Lung (tissue), 12 donors: Measurements from ENCODE around the gene SCD5. TPM values are rescaled to one million over a fixed set of nuclear protein-coding genes. Genes with fewer than 3 reads are reported as not detected.

Experiments
- ATAC-seq: fragments of 200-7000 bp; cut with Tn5 transposase; one replicate; pipeline ENCODE4 v1.9.1; 2020; ENCODE audit warnings: moderate number of reproducible peaks; ENCODE audit not compliant: insufficient read depth, low FRiP score
- DNase-seq, 3 donors: peaks; one replicate each; pipeline ENCODE4 v3.0.0-alpha.2; 2013 to 2017
- H3K27ac ChIP-seq, 2 donors: one replicate each; pipeline ENCODE4 v1.5.1; 2013; ENCODE audit warnings: mild to moderate bottlenecking in 2 of 2, moderate library complexity in 2 of 2, control low read depth in 1 of 2, inconsistent platforms in 1 of 2, low read depth in 1 of 2, low read length in 1 of 2
- H3K27me3 ChIP-seq, 3 donors: one replicate each; pipeline ENCODE4 v1.5.1; 2013; ENCODE audit warnings: low read length in 2 of 3; ENCODE audit not compliant: control insufficient read depth in 3 of 3, insufficient read depth in 3 of 3
- H3K36me3 ChIP-seq, 4 donors: one replicate each; pipeline ENCODE4 v1.5.1; 2013; ENCODE audit warnings: low read length in 4 of 4, mild to moderate bottlenecking in 1 of 4, moderate library complexity in 1 of 4; ENCODE audit not compliant: control insufficient read depth in 4 of 4, insufficient read depth in 4 of 4
- H3K4me1 ChIP-seq, 5 donors: one replicate each; pipeline ENCODE4 v1.5.1; 2013; ENCODE audit warnings: low read length in 5 of 5, mild to moderate bottlenecking in 2 of 5, moderate library complexity in 1 of 5; ENCODE audit not compliant: control insufficient read depth in 5 of 5, insufficient read depth in 5 of 5
- H3K4me3 ChIP-seq: one replicate; pipeline ENCODE4 v1.5.1; 2013; ENCODE audit warnings: mild to moderate bottlenecking, control low read depth, moderate library complexity
- H3K9ac ChIP-seq, 2 donors: one replicate each; pipeline ENCODE4 v1.5.1; 2013; ENCODE audit warnings: low read length in 2 of 2, control low read depth in 1 of 2; ENCODE audit not compliant: insufficient read depth in 1 of 2
- H3K9me3 ChIP-seq, 4 donors: one replicate each; pipeline ENCODE4 v1.5.1; 2013; ENCODE audit warnings: low read length in 3 of 4, mild to moderate bottlenecking in 1 of 4, moderate library complexity in 1 of 4; ENCODE audit not compliant: control insufficient read depth in 4 of 4, insufficient read depth in 3 of 4
- WGBS, 2 donors: extraction: QIAGEN DNeasy Blood & Tissue Kit; methylation state at CpG; one replicate each; pipeline ENCODE4 v1.1.7; 2013; 5-methylcytosine and 5-hydroxymethylcytosine counted together
- polyA plus RNA-seq, 2 donors: library from polyadenylated mRNA; stranded (reverse); fragments of 200-250 nt; gene quantifications; one replicate each; pipeline ENCODE4 v1.2.1, GENCODE V29; 2013
- total RNA-seq, 2 donors: library from RNA; depleted of rRNA in 1 of 2; stranded (reverse); fragments of >200 nt in 1 of 2; gene quantifications; one replicate each; pipeline ENCODE4 v1.2.1, GENCODE V29; 2014 to 2021
- TF ChIP-seq, protein P1 (sequence below): IDR thresholded peaks from 2 replicates; pipeline ENCODE4 v1.5.1; 2012; ENCODE audit warnings: mild to moderate bottlenecking; ENCODE audit errors: control extremely low read depth, extremely low read depth
- donor health status: control.
- donor health status: control.
- donor health status: Bipolar disorder and iron deficiency.
- donor health status: healthy.
- donor health status: DM: yes; HTN: yes; CAD: no.

The SCD5 gene
- total and polyA plus RNA-seq, 4 donors, result 5.0 to 22.6 (median 13.8) TPM

DNA sequence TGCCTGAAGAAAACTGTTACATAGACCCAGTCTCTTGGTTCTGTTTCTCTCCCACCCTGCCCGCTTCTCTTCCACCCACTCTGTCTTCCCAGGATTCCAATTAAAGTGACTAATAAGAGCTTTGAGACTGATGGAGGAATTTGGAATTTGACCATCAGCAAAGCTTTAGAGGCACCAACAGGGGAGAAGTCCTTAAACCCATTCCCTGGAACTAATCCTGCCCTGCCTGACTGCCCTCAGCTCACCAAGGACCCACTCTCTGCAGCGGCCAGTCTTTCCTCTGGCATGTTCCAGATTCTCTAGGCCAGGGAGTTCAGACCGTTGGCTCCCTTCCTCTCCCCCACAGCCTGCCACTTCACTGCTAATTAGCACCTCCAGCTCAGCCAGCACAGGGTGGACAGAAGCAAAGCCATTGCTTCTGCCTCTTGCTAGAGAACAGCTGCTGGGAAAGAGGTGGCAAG is 23.9 kb downstream of the SCD5 start:
- TF ChIP-seq, protein P1, sequence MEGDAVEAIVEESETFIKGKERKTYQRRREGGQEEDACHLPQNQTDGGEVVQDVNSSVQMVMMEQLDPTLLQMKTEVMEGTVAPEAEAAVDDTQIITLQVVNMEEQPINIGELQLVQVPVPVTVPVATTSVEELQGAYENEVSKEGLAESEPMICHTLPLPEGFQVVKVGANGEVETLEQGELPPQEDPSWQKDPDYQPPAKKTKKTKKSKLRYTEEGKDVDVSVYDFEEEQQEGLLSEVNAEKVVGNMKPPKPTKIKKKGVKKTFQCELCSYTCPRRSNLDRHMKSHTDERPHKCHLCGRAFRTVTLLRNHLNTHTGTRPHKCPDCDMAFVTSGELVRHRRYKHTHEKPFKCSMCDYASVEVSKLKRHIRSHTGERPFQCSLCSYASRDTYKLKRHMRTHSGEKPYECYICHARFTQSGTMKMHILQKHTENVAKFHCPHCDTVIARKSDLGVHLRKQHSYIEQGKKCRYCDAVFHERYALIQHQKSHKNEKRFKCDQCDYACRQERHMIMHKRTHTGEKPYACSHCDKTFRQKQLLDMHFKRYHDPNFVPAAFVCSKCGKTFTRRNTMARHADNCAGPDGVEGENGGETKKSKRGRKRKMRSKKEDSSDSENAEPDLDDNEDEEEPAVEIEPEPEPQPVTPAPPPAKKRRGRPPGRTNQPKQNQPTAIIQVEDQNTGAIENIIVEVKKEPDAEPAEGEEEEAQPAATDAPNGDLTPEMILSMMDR, result no peak
- Histone ChIP-seq H3K9me3 (no peaks in the 10 kb centered on the region), H3K9ac (no peak overlapping the region), H3K4me1 (peaks cover 0 to 15% (median 8%) of the 10 kb centered on the region in 5 donors), H3K27ac (no peak overlapping the region), H3K36me3 (peaks cover 0 to 3% (median 0%) of the 10 kb centered on the region in 4 donors), H3K4me3 (no peak overlapping the region), H3K27me3 (no peaks in the 10 kb centered on the region)
- WGBS, 2 donors, result 37 to 61% methylated on average over 3 of the region's 3 CpGs
- DNase-seq (peak; percentile 37 to 43 (median 39)), ATAC-seq (no peak)

DNA sequence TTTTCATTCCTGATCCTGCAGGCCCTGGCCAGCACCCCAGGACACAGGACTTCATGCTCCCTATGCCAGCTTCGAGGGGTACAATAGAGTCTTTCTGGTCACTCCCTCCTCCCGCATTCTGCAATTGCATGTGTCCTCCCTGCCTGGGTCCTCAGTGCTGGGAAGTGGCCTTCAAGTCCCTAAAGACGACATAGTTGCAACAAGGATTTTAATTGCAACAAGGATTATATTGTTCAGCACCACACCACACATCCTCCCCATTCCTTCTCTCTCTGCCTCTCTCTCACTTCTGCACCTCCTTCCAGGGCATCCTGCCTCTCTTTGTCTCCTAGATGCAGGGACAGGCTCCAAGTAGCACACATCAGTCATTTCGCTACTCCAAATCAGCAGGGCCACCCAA is 25.5 kb downstream of the SCD5 start:
- no peak overlapping the region for H3K9ac ChIP-seq
- H3K36me3 ChIP-seq, result peaks cover 0 to 3% (median 0%) of the 10 kb centered on the region in 4 donors
- peaks cover 0 to 15% (median 7%) of the 10 kb centered on the region in 5 donors for H3K4me1 ChIP-seq
- H3K27me3 ChIP-seq, result no peaks in the 10 kb centered on the region
- WGBS, 2 donors, result 81 to 83% methylated on average over 4 of the region's 4 CpGs
- ATAC-seq (no peak), DNase-seq (no peak)
- no peak overlapping the region for H3K4me3 ChIP-seq
- H3K9me3 ChIP-seq, result no peaks in the 10 kb centered on the region
- no peak overlapping the region for H3K27ac ChIP-seq
- TF ChIP-seq, protein P1, result no peak

DNA sequence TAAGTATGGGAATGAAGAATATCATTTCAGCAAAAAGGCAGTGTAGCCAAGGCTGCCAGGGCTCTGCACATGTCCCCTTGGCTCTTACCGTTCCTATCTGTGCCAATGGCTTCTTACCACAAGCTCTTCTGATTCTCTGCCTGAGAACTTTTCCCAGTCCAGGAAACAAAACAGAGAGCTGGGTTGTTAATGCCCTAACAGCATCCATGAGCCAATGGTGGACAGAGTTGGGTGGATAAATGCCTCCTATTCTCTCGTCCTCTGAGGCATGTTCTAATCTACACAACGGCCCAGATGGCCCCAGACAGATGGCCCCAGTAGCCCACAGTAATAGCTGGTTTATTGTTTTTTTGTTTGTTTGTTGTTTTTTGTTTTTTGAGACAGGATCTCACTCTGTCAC is 28.0 kb downstream of the SCD5 start:
- no peak for ATAC-seq
- Histone ChIP-seq H3K27me3 (no peaks in the 10 kb centered on the region), H3K27ac (no peak overlapping the region), H3K9me3 (peaks cover 0 to 7% (median 0%) of the 10 kb centered on the region in 4 donors), H3K9ac (no peak overlapping the region), H3K4me1 (peaks cover 0 to 7% (median 4%) of the 10 kb centered on the region in 5 donors), H3K36me3 (peaks cover 0 to 3% (median 0%) of the 10 kb centered on the region in 4 donors), H3K4me3 (no peak overlapping the region)
- no peak for DNase-seq
- WGBS, 2 donors, result 81 to 82% methylated on average over 3 of the region's 3 CpGs
- TF ChIP-seq, protein P1, result no peak

DNA sequence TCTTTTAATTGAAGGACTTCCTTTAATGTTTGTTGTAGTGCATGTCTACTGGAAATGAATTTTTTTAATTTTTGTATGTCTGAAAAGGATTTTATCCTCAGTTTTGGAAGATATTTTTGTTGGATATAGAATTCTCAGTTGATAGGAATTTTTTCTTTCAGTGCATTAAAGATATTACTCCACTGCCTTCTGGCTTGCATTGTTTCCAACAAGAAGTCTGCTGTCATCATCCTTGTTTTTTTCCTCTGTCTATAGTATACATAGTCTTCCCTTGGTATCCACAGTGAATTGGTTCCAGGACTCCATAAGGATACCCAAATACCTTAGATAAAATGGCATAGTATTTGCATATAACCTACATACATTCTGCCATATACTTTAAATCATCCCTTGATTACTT is 33.5 kb downstream of the SCD5 start:
- Histone ChIP-seq H3K36me3 (no peaks in the 10 kb centered on the region), H3K9ac (no peak overlapping the region), H3K4me3 (no peak overlapping the region), H3K27me3 (no peaks in the 10 kb centered on the region), H3K4me1 (no peaks in the 10 kb centered on the region), H3K9me3 (peaks cover 0 to 14% (median under 1%) of the 10 kb centered on the region in 4 donors), H3K27ac (no peak overlapping the region)
- TF ChIP-seq, protein P1, result no peak
- no peak for DNase-seq
- no peak for ATAC-seq
